HepG2 (cell line): ENCODE data around the gene AFAP1. TPM values are rescaled to one million over a fixed set of nuclear protein-coding genes. Genes with fewer than 3 reads are reported as not detected.

Experiments
- ATAC-seq: fragments of 200-7000 bp; cut with Tn5 transposase; 3 replicates; pipeline ENCODE4 v1.9.1; 2020; ENCODE audit warnings: mild to moderate bottlenecking, moderate library complexity
- BruUV-seq: library from RNA; stranded (reverse); fragments of 400-500 nt; replicated peaks from 2 replicates; lab custom pipeline; 2021; lab: Mats Ljungman, UMichigan
- CTCF ChIA-PET: fragments of 300-600 bp; formaldehyde crosslinking; extraction: SDS; loops from one replicate; lab custom pipeline; 2021; ENCODE audit warnings: low total read pairs, inconsistent platforms, low intra/inter-chr PET ratio; lab: Yijun Ruan, JAX
- POLR2A ChIA-PET: fragments of 350-600 bp; sonication (Branson Sonifier 250); formaldehyde crosslinking; loops from one replicate; lab custom pipeline; 2020; ENCODE audit warnings: antibody characterized with exemption, inconsistent platforms; lab: Yijun Ruan, JAX
- DNase-seq: peaks from one replicate; pipeline ENCODE4 v3.0.0-alpha.2; 2015; ENCODE audit warnings: low spot score
- FAIRE-seq: peaks from 3 replicates; lab custom pipeline; 2011; peaks lifted over from hg19 to GRCh38; lab: Jason Lieb, UNC
- H2AFZ ChIP-seq: one replicate; pipeline ENCODE4 v1.6.1; 2011; ENCODE audit warnings: low read length, inconsistent platforms
- H3K27ac ChIP-seq: fragments of 300-600 bp; 3 replicates; pipeline ENCODE4 v1.8.0; 2011; ENCODE audit warnings: mixed run types, mild to moderate bottlenecking, mixed read lengths, low read length, inconsistent platforms; ENCODE audit not compliant: insufficient read depth; ENCODE audit errors: extremely low read length
- H3K27me3 ChIP-seq, 2 experiments: fragments of 200-600 bp in 1 of 2; 2 replicates in 1 of 2; 3 replicates in 1 of 2; pipeline versions ENCODE4 v1.6.0 to v1.8.0; 2011; ENCODE audit warnings: low read length in 2 of 2, mild to moderate bottlenecking in 2 of 2, moderate library complexity in 2 of 2, inconsistent platforms in 1 of 2; ENCODE audit not compliant: insufficient read depth in 2 of 2, control insufficient read depth in 1 of 2
- H3K36me3 ChIP-seq, 2 experiments: fragments of 200-600 bp in 1 of 2; replicated peaks in 1 of 2; 2 replicates in 1 of 2; 3 replicates in 1 of 2; pipeline versions ENCODE4 v1.5.1 to v1.8.0; 2011; ENCODE audit warnings: low read length in 2 of 2, inconsistent platforms in 1 of 2; ENCODE audit not compliant: insufficient read depth in 2 of 2, control insufficient read depth in 1 of 2
- H3K4me1 ChIP-seq: 2 replicates; pipeline ENCODE4 v1.5.1; 2012; ENCODE audit warnings: low read length, inconsistent platforms; ENCODE audit not compliant: insufficient read depth
- H3K4me2 ChIP-seq: 2 replicates; pipeline ENCODE4 v1.6.0; 2011; ENCODE audit warnings: low read depth, low read length, inconsistent platforms
- H3K4me3 ChIP-seq, 3 experiments: fragments of 200-600 bp in 1 of 3; sonication (generic), shearing (Covaris generic) in 1 of 3; replicated peaks in 1 of 3; 2 replicates each; pipeline ENCODE4 v1.5.1; 2011 to 2016; ENCODE audit warnings: low read length in 3 of 3, inconsistent platforms in 2 of 3, low read depth in 2 of 3, mild to moderate bottlenecking in 2 of 3, control low read depth in 1 of 3, mixed read lengths in 1 of 3; ENCODE audit not compliant: insufficient read depth in 1 of 3
- H3K79me2 ChIP-seq: one replicate; pipeline ENCODE4 v1.6.1; 2011; ENCODE audit warnings: low read length, inconsistent platforms; ENCODE audit not compliant: insufficient read depth
- H3K9ac ChIP-seq: 2 replicates; pipeline ENCODE4 v1.6.0; 2011; ENCODE audit warnings: mild to moderate bottlenecking, low read depth, low read length, inconsistent platforms; ENCODE audit not compliant: insufficient read depth
- H3K9me3 ChIP-seq: 2 replicates; pipeline ENCODE4 v1.5.1; 2012; ENCODE audit warnings: mild to moderate bottlenecking, low read length
- H4K20me1 ChIP-seq: 2 replicates; pipeline ENCODE4 v1.6.0; 2011; ENCODE audit warnings: inconsistent platforms, mild to moderate bottlenecking, low read length, moderate library complexity; ENCODE audit not compliant: insufficient read depth
- ARNTL ChIP-seq: sonication (generic); formaldehyde crosslinking; IDR thresholded peaks from 2 replicates; pipeline ENCODE4 v1.4.0; 2020; ENCODE audit warnings: mild to moderate bottlenecking, missing genetic modification reagents
- ATRX ChIP-seq: sonication (generic); formaldehyde crosslinking; IDR thresholded peaks from 2 replicates; pipeline ENCODE4 v1.4.0; 2020; ENCODE audit warnings: missing genetic modification reagents, borderline replicate concordance
- MAX ChIP-seq: IDR thresholded peaks from 2 replicates; pipeline ENCODE4 v1.6.1; 2012; ENCODE audit warnings: inconsistent platforms
- NFATC3 ChIP-seq: sonication (generic); formaldehyde crosslinking; IDR thresholded peaks from 2 replicates; pipeline ENCODE4 v1.5.1; 2020; ENCODE audit warnings: mild to moderate bottlenecking, missing genetic modification reagents
- NR1H2 ChIP-seq: sonication (generic); formaldehyde crosslinking; IDR thresholded peaks from 2 replicates; pipeline ENCODE4 v1.8.1; 2022; ENCODE audit warnings: low read depth, missing genetic modification reagents, borderline replicate concordance
- SALL1 ChIP-seq: sonication (generic); formaldehyde crosslinking; IDR thresholded peaks from 2 replicates; pipeline ENCODE4 v1.8.0; 2022; ENCODE audit warnings: mild to moderate bottlenecking, missing genetic modification reagents
- STAT5B ChIP-seq: sonication (generic); formaldehyde crosslinking; IDR thresholded peaks from 2 replicates; pipeline ENCODE4 v1.4.0; 2020; ENCODE audit warnings: missing genetic modification reagents
- TOE1 ChIP-seq: sonication (generic); formaldehyde crosslinking; IDR thresholded peaks from 2 replicates; pipeline ENCODE4 v1.4.0; 2020; ENCODE audit warnings: mild to moderate bottlenecking, missing genetic modification reagents
- ZKSCAN8 ChIP-seq: IDR thresholded peaks from 2 replicates; pipeline ENCODE4 v1.6.1; 2016; ENCODE audit warnings: borderline replicate concordance, missing genetic modification reagents, missing compliant biosample characterization
- ZNF234 ChIP-seq: sonication (generic); formaldehyde crosslinking; conservative IDR thresholded peaks from 2 replicates; pipeline ENCODE4 v1.5.1; 2020; ENCODE audit warnings: mild to moderate bottlenecking, missing genetic modification reagents
- ZNF296 ChIP-seq: sonication (generic); formaldehyde crosslinking; conservative IDR thresholded peaks from 2 replicates; pipeline ENCODE4 v1.5.0; 2020; ENCODE audit warnings: mild to moderate bottlenecking, missing genetic modification reagents
- ZNF501 ChIP-seq: sonication (generic); formaldehyde crosslinking; IDR thresholded peaks from 2 replicates; pipeline ENCODE4 v1.5.1; 2020; ENCODE audit warnings: mild to moderate bottlenecking, moderate library complexity, missing genetic modification reagents
- ZNF503 ChIP-seq: sonication (generic); formaldehyde crosslinking; IDR thresholded peaks from 2 replicates; pipeline ENCODE4 v1.4.0; 2020; ENCODE audit warnings: missing genetic modification reagents
- ZNF644 ChIP-seq: IDR thresholded peaks from 2 replicates; pipeline ENCODE4 v1.6.1; 2016; ENCODE audit warnings: low read depth
- ZSCAN22 ChIP-seq: sonication (generic); formaldehyde crosslinking; IDR thresholded peaks from 2 replicates; pipeline ENCODE4 v1.4.0; 2020; ENCODE audit warnings: mild to moderate bottlenecking, missing genetic modification reagents
- WGBS: methylation state at CpG from one replicate; pipeline ENCODE4 v1.1.6; 2017; ENCODE audit warnings: low lambda C conversion rate; 5-methylcytosine and 5-hydroxymethylcytosine counted together
- in situ Hi-C: cut with HindIII; loops from 2 replicates; pipeline ENCODE4 v1.10.0; 2017; ENCODE audit warnings: low pct_unique_long_range_greater_than_20kb; ENCODE audit not compliant: extremely low pct_ligation_motif_present
- intact Hi-C: fragments of 100-400 bp; cut with micrococcal nuclease; formaldehyde crosslinking; loops from one replicate; pipeline ENCODE4 v1.10.0; 2022; ENCODE audit not compliant: unreplicated experiment
- polyA plus RNA-seq, 8 experiments: library from polyadenylated mRNA; depleted of rRNA in 3 of 8; stranded (reverse) in 7 of 8; unstranded in 1 of 8; fragments of >200 nt; fragmentation: Illumina TruSeq in 4 of 8; extraction: Trizol in 4 of 8; gene quantifications; 2 replicates each; pipeline versions ENCODE4 v1.2.1 to v1.2.3, GENCODE V29; 2011 to 2016; ENCODE audit warnings: low read depth in 4 of 8, missing spikeins in 1 of 8, mixed read lengths in 1 of 8; ENCODE audit not compliant: insufficient read depth in 1 of 8
- total RNA-seq, 5 experiments: library from RNA; depleted of rRNA; stranded (reverse); fragments of >200 nt; fragmentation: Illumina TruSeq; extraction: Trizol; gene quantifications; 2 replicates each; pipeline ENCODE4 v1.2.3, GENCODE V29; 2016; ENCODE audit warnings: low read depth in 1 of 5
- TF ChIP-seq, protein P1 (sequence below): sonication (generic); formaldehyde crosslinking; IDR thresholded peaks from 2 replicates; pipeline ENCODE4 v1.5.1; 2020; ENCODE audit warnings: missing genetic modification reagents, mild to moderate bottlenecking, borderline replicate concordance
- TF ChIP-seq, protein P2 (sequence below): sonication (generic); formaldehyde crosslinking; IDR thresholded peaks from 2 replicates; pipeline ENCODE4 v1.5.1; 2020; ENCODE audit warnings: missing genetic modification reagents, mild to moderate bottlenecking, borderline replicate concordance
- TF ChIP-seq, protein P3 (sequence below): sonication (generic); formaldehyde crosslinking; IDR thresholded peaks from 2 replicates; pipeline ENCODE4 v1.5.0; 2020; ENCODE audit warnings: missing genetic modification reagents

The AFAP1 gene
- total and polyA plus RNA-seq, 2 of the 13 experiments (the other 11 are each of a cell fraction or from before 2014, with no cell fraction given) = 2.5 TPM

GRCh38 chr4:7950301-7951092 lies 10.8 kb upstream of the AFAP1 start:
- POLR2A ChIA-PET = interaction anchor here (1.3 kb wide), 1 partner anchor 9 kb away, joined by 5 read pairs; no protein-coding TSS in a partner anchor
- TF ChIP-seq ZNF234 (CRISPR knock-in tag) (no peak), ZNF501 (CRISPR knock-in tag) (no peak), NFATC3 (CRISPR knock-in tag) (no peak), ZNF503 (CRISPR knock-in tag) (no peak), ARNTL (CRISPR knock-in tag) (no peak), MAX (no peak), ZNF644 (no peak), NR1H2 (CRISPR knock-in tag) (no peak), ATRX (no peak), ZSCAN22 (no peak), STAT5B (no peak), SALL1 (CRISPR knock-in tag) (no peak), TOE1 (CRISPR knock-in tag) (no peak), ZNF296 (CRISPR knock-in tag) (no peak), ZKSCAN8 (CRISPR knock-in tag) (no peak)
- TF ChIP-seq, protein P1, sequence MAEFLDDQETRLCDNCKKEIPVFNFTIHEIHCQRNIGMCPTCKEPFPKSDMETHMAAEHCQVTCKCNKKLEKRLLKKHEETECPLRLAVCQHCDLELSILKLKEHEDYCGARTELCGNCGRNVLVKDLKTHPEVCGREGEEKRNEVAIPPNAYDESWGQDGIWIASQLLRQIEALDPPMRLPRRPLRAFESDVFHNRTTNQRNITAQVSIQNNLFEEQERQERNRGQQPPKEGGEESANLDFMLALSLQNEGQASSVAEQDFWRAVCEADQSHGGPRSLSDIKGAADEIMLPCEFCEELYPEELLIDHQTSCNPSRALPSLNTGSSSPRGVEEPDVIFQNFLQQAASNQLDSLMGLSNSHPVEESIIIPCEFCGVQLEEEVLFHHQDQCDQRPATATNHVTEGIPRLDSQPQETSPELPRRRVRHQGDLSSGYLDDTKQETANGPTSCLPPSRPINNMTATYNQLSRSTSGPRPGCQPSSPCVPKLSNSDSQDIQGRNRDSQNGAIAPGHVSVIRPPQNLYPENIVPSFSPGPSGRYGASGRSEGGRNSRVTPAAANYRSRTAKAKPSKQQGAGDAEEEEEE (CRISPR knock-in tag) = no peak
- TF ChIP-seq, protein P2, sequence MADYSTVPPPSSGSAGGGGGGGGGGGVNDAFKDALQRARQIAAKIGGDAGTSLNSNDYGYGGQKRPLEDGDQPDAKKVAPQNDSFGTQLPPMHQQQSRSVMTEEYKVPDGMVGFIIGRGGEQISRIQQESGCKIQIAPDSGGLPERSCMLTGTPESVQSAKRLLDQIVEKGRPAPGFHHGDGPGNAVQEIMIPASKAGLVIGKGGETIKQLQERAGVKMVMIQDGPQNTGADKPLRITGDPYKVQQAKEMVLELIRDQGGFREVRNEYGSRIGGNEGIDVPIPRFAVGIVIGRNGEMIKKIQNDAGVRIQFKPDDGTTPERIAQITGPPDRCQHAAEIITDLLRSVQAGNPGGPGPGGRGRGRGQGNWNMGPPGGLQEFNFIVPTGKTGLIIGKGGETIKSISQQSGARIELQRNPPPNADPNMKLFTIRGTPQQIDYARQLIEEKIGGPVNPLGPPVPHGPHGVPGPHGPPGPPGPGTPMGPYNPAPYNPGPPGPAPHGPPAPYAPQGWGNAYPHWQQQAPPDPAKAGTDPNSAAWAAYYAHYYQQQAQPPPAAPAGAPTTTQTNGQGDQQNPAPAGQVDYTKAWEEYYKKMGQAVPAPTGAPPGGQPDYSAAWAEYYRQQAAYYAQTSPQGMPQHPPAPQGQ (CRISPR knock-in tag) = no peak
- TF ChIP-seq, protein P3, sequence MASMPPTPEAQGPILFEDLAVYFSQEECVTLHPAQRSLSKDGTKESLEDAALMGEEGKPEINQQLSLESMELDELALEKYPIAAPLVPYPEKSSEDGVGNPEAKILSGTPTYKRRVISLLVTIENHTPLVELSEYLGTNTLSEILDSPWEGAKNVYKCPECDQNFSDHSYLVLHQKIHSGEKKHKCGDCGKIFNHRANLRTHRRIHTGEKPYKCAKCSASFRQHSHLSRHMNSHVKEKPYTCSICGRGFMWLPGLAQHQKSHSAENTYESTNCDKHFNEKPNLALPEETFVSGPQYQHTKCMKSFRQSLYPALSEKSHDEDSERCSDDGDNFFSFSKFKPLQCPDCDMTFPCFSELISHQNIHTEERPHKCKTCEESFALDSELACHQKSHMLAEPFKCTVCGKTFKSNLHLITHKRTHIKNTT = no peak

More at GRCh38 chr4:7950301-7951092, 10.8 kb upstream of the AFAP1 start:
- DNase-seq (no peak), ATAC-seq (no peak), FAIRE-seq (no peak)
- no peak overlapping the region for H2AFZ ChIP-seq
- no peaks in the 10 kb centered on the region for H3K36me3 ChIP-seq
- WGBS = 31% methylated on average over 18 of the region's 18 CpGs
- H3K4me3 ChIP-seq = no peak overlapping the region
- no peak overlapping the region for H3K9ac ChIP-seq
- no peaks in the 10 kb centered on the region for H4K20me1 ChIP-seq
- CTCF ChIA-PET = no interaction called here
- BruUV-seq = no TSS peak
- no peak overlapping the region for H3K4me2 ChIP-seq
- no peaks in the 10 kb centered on the region for H3K79me2 ChIP-seq
- peaks cover 25% of the 10 kb centered on the region for H3K4me1 ChIP-seq
- H3K27ac ChIP-seq = no peak overlapping the region
- H3K27me3 ChIP-seq = peaks cover 4 to 24% of the 10 kb centered on the region in 2 experiments; a peak in 4 of 5 replicates
- intact Hi-C loops (no loop called here), in situ Hi-C loops (no loop called here)
- no peaks in the 10 kb centered on the region for H3K9me3 ChIP-seq
